NT2/D1 (cell line): ENCODE results near the gene OVCH1.
"Not testable (repeated sequence)": the region's sequence is repeated elsewhere in the genome, so short reads cannot be mapped to it uniquely, and the experiment has no call there.

Experiments
- DNase-seq: peaks from one replicate; pipeline ENCODE4 v3.0.0-alpha.2; 2011; ENCODE audit warnings: low read depth, low spot score
- H3K27me3 ChIP-seq: 2 replicates; pipeline ENCODE4 v1.6.0; 2011; ENCODE audit warnings: mild to moderate bottlenecking; ENCODE audit not compliant: insufficient read length, insufficient read depth
- H3K36me3 ChIP-seq: 2 replicates; pipeline ENCODE4 v1.6.1; 2011; ENCODE audit warnings: mild to moderate bottlenecking, low read length, mixed read lengths; ENCODE audit not compliant: insufficient read depth, insufficient read length
- H3K4me1 ChIP-seq: 2 replicates; pipeline ENCODE4 v1.5.1; 2011; ENCODE audit not compliant: insufficient read depth, insufficient read length
- H3K4me3 ChIP-seq: 2 replicates; pipeline ENCODE4 v1.5.1; 2011; ENCODE audit warnings: low read depth; ENCODE audit not compliant: insufficient read length
- H3K9ac ChIP-seq: 2 replicates; pipeline ENCODE4 v1.6.0; 2011; ENCODE audit warnings: low read depth; ENCODE audit not compliant: insufficient read length
- H3K9me3 ChIP-seq: 2 replicates; pipeline ENCODE4 v1.5.1; 2011; ENCODE audit warnings: mild to moderate bottlenecking, low read length; ENCODE audit not compliant: insufficient read depth
- SUZ12 ChIP-seq: IDR thresholded peaks from 2 replicates; pipeline ENCODE4 v1.6.1; 2011; ENCODE audit not compliant: insufficient read length, insufficient read depth; ENCODE audit errors: extremely low read depth
- YY1 ChIP-seq: IDR thresholded peaks from 2 replicates; pipeline ENCODE4 v1.6.1; 2011; ENCODE audit not compliant: insufficient read length, insufficient read depth
- ZNF274 ChIP-seq: IDR thresholded peaks from 2 replicates; pipeline ENCODE4 v1.6.1; 2011; ENCODE audit warnings: mild to moderate bottlenecking, low read depth, low read length

The OVCH1 gene

DNA sequence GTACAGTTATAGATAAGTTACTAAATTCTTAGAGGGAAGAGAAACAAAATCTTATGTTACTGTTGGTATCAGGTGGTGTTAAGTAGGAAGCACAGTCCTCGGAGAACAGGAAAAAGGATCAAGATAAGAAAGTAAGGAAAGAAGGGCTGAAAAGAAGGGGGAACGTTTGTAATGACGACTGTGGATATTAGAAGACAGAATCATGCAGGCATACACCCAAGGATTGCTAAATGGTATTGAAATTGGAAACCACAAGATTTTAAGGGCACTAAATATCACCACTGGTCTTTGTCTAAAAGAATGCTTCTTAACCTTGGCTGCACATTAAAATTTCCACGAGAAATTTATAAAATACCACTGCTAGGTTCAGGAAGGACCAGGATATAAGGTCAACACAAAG lies 82.4 kb downstream of the OVCH1 start:
- Histone ChIP-seq H3K36me3 (no peaks in the 10 kb centered on the region), H3K4me3 (no peak overlapping the region), H3K9me3 (peaks cover 17% of the 10 kb centered on the region), H3K4me1 (no peaks in the 10 kb centered on the region), H3K9ac (no peak overlapping the region), H3K27me3 (no peaks in the 10 kb centered on the region)
- no peak for DNase-seq
- TF ChIP-seq SUZ12 (no peak), YY1 (no peak), ZNF274 (no peak)

DNA sequence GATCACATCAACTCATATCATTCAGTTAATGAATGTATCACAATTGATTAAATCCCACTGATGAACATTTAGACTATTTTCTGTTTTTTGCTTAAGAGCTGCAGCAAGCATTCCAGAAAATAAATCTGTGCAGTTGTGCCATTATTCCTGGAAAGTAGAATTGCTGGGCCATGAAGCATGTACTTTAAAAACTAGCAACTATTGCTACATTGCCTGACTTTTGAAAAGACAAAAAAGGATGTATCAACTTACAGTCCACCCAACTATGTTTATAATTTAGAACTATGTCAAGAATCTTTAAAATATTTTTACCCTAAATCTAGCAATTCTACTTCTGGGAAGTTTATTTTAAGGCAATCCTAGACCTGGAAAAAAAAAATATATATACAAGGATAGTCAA lies 83.1 kb downstream of the OVCH1 start:
- no peak for DNase-seq
- TF ChIP-seq ZNF274 = no peak
- Histone ChIP-seq H3K9ac (no peak overlapping the region), H3K4me3 (no peak overlapping the region), H3K36me3 (no peaks in the 10 kb centered on the region), H3K9me3 (peaks cover 17% of the 10 kb centered on the region), H3K27me3 (no peaks in the 10 kb centered on the region), H3K4me1 (no peaks in the 10 kb centered on the region)

DNA sequence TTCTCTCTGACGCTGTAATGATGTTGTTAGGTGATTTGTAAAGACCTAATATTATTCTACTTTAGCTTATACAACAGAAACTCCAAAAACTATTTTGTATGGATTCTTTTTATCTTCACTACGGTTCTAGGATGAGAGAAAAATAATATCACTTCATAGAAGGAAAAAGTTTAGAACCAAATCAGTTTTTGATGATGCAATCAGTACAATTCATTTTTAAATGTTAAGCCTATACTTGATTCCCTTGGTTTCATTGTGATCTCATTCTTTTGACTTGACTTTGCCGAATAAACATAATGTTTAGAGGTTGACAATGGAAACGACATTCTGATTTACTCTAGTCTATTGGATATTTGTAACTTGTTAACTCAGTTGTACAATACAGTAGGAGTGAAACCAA lies 91.9 kb downstream of the OVCH1 start:
- Histone ChIP-seq H3K36me3 (no peaks in the 10 kb centered on the region), H3K4me1 (no peaks in the 10 kb centered on the region), H3K9me3 (no peaks in the 10 kb centered on the region), H3K9ac (no peak overlapping the region), H3K4me3 (no peak overlapping the region), H3K27me3 (no peaks in the 10 kb centered on the region)
- TF ChIP-seq ZNF274 (no peak), SUZ12 (no peak), YY1 (no peak)
- DNase-seq = no peak

DNA sequence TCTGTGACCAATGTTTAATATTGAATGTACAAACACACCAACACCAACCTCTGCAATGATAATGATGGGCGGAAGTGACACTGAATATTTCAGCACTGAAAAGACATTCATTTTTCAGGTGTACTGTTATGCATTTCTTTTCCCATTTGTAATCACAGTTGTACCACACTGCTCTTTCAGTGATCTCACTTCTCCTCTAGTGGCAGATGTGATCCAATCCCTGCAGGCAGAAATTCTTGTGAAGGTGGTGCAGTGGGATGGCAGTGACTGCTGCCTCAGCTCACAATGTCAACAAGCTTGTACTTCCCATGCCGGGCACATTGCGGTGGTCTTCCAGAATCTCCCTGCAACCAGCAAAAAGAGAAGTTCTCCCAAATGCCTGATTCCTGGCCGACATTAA lies 93.5 kb downstream of the OVCH1 start:
- Histone ChIP-seq H3K9me3 (no peaks in the 10 kb centered on the region), H3K9ac (no peak overlapping the region), H3K27me3 (no peaks in the 10 kb centered on the region), H3K4me1 (no peaks in the 10 kb centered on the region), H3K4me3 (no peak overlapping the region), H3K36me3 (no peaks in the 10 kb centered on the region)
- DNase-seq = no peak
- TF ChIP-seq ZNF274 (no peak), SUZ12 (no peak), YY1 (no peak)

DNA sequence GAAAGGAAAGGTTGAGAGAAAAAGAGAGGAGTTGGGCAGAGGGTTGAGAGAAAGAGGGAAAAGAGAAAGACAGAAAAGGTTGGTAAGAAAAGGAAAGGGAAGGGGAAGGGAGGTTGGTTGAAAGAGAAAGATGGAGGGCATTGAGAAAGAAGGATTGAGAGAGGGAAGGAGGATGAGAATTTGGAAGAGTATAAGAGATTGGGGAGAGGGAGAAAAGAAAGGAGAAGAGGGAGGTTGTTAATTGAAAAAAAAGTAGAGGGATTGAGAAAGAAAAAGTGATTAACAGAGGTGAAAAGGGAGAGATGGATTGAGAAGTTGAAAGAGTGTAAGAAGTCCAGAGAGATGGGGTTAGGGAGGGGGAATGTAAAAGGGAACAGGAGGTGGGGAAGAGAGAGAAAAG lies 95.0 kb downstream of the OVCH1 start:
- H3K9ac ChIP-seq = no peak overlapping the region
- no peaks in the 10 kb centered on the region for H3K36me3 ChIP-seq
- TF ChIP-seq ZNF274 = no peak
- no peak for TF ChIP-seq SUZ12
- TF ChIP-seq YY1 = no peak
- no peak for DNase-seq
- no peaks in the 10 kb centered on the region for H3K9me3 ChIP-seq
- H3K4me3 ChIP-seq = no peak overlapping the region
- no peaks in the 10 kb centered on the region for H3K27me3 ChIP-seq
- no peaks in the 10 kb centered on the region for H3K4me1 ChIP-seq

DNA sequence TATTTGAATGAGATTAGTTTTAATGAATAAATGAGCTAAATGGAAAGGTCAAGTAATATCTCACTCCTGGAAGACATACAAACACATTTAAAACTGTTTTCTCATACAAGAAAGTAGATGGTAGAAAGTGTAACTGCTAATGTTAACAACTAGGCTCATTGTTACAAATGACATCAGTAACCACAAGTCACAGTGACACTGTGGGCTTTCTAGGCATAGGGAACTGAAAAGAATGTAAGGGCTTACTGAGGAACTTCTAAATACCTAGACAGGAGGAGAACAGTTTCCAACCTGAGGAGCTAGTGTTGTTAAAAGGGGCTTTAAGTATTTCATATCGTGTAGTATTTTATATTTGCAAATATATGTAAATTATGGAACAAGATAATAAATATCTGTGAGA lies 99.0 kb downstream of the OVCH1 start:
- Histone ChIP-seq H3K4me3 (no peak overlapping the region), H3K36me3 (no peaks in the 10 kb centered on the region), H3K27me3 (no peaks in the 10 kb centered on the region), H3K9me3 (no peaks in the 10 kb centered on the region), H3K4me1 (no peaks in the 10 kb centered on the region), H3K9ac (no peak overlapping the region)
- DNase-seq = no peak
- TF ChIP-seq YY1 (no peak), SUZ12 (no peak), ZNF274 (no peak)

DNA sequence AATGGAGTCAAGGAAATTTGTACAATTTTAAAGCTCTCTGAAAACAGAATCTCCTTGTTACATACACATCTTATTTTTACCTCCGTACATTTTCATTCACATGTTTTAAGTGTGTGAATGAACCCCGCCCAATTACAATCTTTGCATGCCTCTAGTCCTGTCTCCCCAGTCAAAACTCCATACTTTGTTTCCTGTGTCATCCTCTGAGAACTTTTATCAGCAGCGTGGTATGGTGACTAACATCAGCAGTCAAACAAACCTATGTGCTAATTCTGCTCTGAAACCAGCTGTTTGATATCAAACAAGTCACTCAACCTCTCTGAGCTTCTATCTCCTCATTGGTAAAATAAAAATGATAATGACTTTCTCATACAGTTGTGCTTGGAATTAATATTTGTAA lies 100.7 kb downstream of the OVCH1 start:
- no peaks in the 10 kb centered on the region for H3K9me3 ChIP-seq
- no peaks in the 10 kb centered on the region for H3K36me3 ChIP-seq
- no peak overlapping the region for H3K4me3 ChIP-seq
- DNase-seq = no peak
- no peak for TF ChIP-seq SUZ12
- no peak for TF ChIP-seq YY1
- no peak for TF ChIP-seq ZNF274
- H3K9ac ChIP-seq = no peak overlapping the region
- H3K27me3 ChIP-seq = no peaks in the 10 kb centered on the region
- no peaks in the 10 kb centered on the region for H3K4me1 ChIP-seq

DNA sequence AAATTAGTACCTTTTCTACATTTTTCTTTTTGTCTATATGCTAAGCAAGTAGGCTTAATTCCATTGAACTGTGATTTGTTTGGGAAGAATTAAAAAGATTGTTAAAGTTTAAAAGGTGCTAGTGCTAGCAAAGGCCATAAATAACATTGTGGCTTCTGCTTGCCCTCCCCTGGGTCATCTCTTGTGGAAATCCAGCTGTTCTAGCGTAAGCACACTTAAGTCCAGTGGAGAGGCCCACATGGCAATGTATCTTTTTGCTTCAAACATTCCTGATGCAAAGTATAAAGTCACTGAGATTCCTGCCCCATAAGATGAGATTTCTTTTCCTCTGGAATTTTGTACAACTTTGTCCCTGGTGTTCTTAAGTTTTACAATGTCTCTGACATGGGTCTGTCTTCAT lies 102.1 kb downstream of the OVCH1 start:
- H3K9me3 ChIP-seq = no peaks in the 10 kb centered on the region
- TF ChIP-seq ZNF274 = no peak
- no peak for TF ChIP-seq YY1
- no peak for TF ChIP-seq SUZ12
- H3K4me3 ChIP-seq = no peak overlapping the region
- no peak for DNase-seq
- no peak overlapping the region for H3K9ac ChIP-seq
- no peaks in the 10 kb centered on the region for H3K36me3 ChIP-seq
- H3K27me3 ChIP-seq = no peaks in the 10 kb centered on the region
- H3K4me1 ChIP-seq = no peaks in the 10 kb centered on the region

DNA sequence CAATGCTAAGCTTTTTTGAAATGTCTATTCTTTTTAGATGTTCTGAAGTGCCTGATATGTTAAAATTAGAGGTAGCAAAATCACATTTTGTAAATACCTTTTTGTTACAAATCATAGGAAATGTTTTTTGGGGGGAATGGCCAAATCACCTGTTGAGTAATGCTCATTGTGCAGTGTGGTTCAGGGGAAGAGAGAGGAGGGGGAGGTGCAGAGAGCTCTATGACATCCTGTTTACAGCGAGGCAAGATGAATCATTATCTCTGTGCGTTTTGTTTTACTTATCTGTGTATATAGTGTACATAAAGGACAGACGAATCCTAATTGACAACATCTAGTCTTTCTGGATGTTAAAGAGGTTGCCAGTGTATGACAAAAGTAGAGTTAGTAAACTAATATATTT lies 107.1 kb downstream of the OVCH1 start:
- not testable (repeated sequence) for DNase-seq, H3K9ac ChIP-seq, H3K27me3 ChIP-seq, H3K36me3 ChIP-seq, H3K9me3 ChIP-seq, H3K4me1 ChIP-seq, H3K4me3 ChIP-seq
